ENCODE results near the gene ADARB2.
"Not testable (repeated sequence)": the region's sequence is repeated elsewhere in the genome, so short reads cannot be mapped to it uniquely, and the experiment has no call there.

ADARB2 gene

GRCh38 chr10:1737222-1738061 lies at the start of gene ADARB2:
Gene ADARB2 (minus strand): TSS chr10:1737525.
- DNase-seq, result no peak

- no peak for DNase-seq
Observed at GRCh38 chr10:1785835-1786234, 48.5 kb upstream of the ADARB2 start.

- no peak for DNase-seq
Observed at GRCh38 chr10:1782841-1783240, 45.5 kb upstream of the ADARB2 start.

GRCh38 chr10:1779796-1780195 lies 42.5 kb upstream of the ADARB2 start:
- no peak for DNase-seq

- no peak for DNase-seq
Observed at GRCh38 chr10:1778375-1778969, 41.1 kb upstream of the ADARB2 start.

GRCh38 chr10:1776127-1776662 lies 38.9 kb upstream of the ADARB2 start:
- no peak for DNase-seq

GRCh38 chr10:1774796-1775195 lies 37.5 kb upstream of the ADARB2 start:
- no peak for DNase-seq

- DNase-seq, result not testable (repeated sequence)
Observed at GRCh38 chr10:1773204-1773603, 35.9 kb upstream of the ADARB2 start.

- no peak for DNase-seq
Observed at GRCh38 chr10:1766049-1766448, 28.7 kb upstream of the ADARB2 start.

- no peak for DNase-seq
Observed at GRCh38 chr10:1762076-1762475, 24.8 kb upstream of the ADARB2 start.

GRCh38 chr10:1754506-1755153 lies 17.3 kb upstream of the ADARB2 start:
- no peak for DNase-seq

- no peak for DNase-seq
Observed at GRCh38 chr10:1752153-1752552, 14.8 kb upstream of the ADARB2 start.

GRCh38 chr10:1747590-1748157 lies 10.3 kb upstream of the ADARB2 start:
- DNase-seq, result no peak

- DNase-seq, result no peak
Observed at GRCh38 chr10:1746796-1747195, 9.5 kb upstream of the ADARB2 start.

GRCh38 chr10:1745780-1746456 lies 8.6 kb upstream of the ADARB2 start:
- no peak for DNase-seq

GRCh38 chr10:1744524-1744923 lies 7.2 kb upstream of the ADARB2 start:
- DNase-seq, result no peak

GRCh38 chr10:1743141-1743540 lies 5.8 kb upstream of the ADARB2 start:
- no peak for DNase-seq

- no peak for DNase-seq
Observed at GRCh38 chr10:1741450-1741849, 4.1 kb upstream of the ADARB2 start.

GRCh38 chr10:1739751-1740150 lies 2.4 kb upstream of the ADARB2 start:
- no peak for DNase-seq

- DNase-seq, result no peak
Observed at GRCh38 chr10:1738950-1739349, 1.6 kb upstream of the ADARB2 start.

GRCh38 chr10:1736972-1737221 lies 428 bp downstream of the ADARB2 start:
- no peak for DNase-seq

GRCh38 chr10:1736144-1736971 lies 967 bp downstream of the ADARB2 start:
- DNase-seq, result no peak
